GM12878 (cell line): ENCODE measurements around the gene BICRAL.

Experiments used
- BRCA1 ChIP-seq: IDR thresholded peaks from 2 replicates; pipeline ENCODE4 v1.6.1; 2011; ENCODE audit warnings: low read depth, low read length, improper control_type of control experiment
- CTCF ChIP-seq, 3 experiments: IDR thresholded peaks in 2 of 3; conservative IDR thresholded peaks in 1 of 3; 2 replicates each; pipeline ENCODE4 v1.5.1; 2011; ENCODE audit warnings: low read depth in 3 of 3, low read length in 3 of 3, mild to moderate bottlenecking in 3 of 3, control low read depth in 2 of 3, moderate library complexity in 2 of 3, inconsistent platforms in 1 of 3, mixed read lengths in 1 of 3; ENCODE audit not compliant: control insufficient read depth in 2 of 3, insufficient read depth in 1 of 3; ENCODE audit errors: extremely low read depth in 1 of 3
- EZH2 ChIP-seq: IDR thresholded peaks from 2 replicates; pipeline ENCODE4 v1.6.1; 2012; ENCODE audit warnings: low read depth, mild to moderate bottlenecking, control low read depth, inconsistent platforms, low read length, borderline replicate concordance; ENCODE audit not compliant: control insufficient read depth
- GABPA ChIP-seq: IDR thresholded peaks from 2 replicates; pipeline ENCODE4 v1.6.1; 2014; ENCODE audit warnings: antibody characterized with exemption, low read depth, mild to moderate bottlenecking, inconsistent platforms
- IRF4 ChIP-seq: IDR thresholded peaks from 2 replicates; pipeline ENCODE4 v1.6.1; 2011; ENCODE audit warnings: low read depth, low read length
- POLR2AphosphoS5 ChIP-seq: IDR thresholded peaks from 2 replicates; pipeline ENCODE4 v1.6.1; 2011; ENCODE audit warnings: mild to moderate bottlenecking, low read length, inconsistent platforms
- RBBP5 ChIP-seq: fragments of 200-600 bp; sonication (generic); conservative IDR thresholded peaks from 2 replicates; pipeline ENCODE4 v1.6.1; 2016
- SMARCA5 ChIP-seq: fragments of 450-650 bp; IDR thresholded peaks from 2 replicates; pipeline ENCODE4 v1.6.1; 2017; ENCODE audit warnings: mild to moderate bottlenecking
- USF2 ChIP-seq: IDR thresholded peaks from 2 replicates; pipeline ENCODE4 v1.6.1; 2011; ENCODE audit warnings: low read depth, low read length, improper control_type of control experiment, borderline replicate concordance
- ZBTB33 ChIP-seq: fragments of 450-650 bp; IDR thresholded peaks from 2 replicates; pipeline ENCODE4 v1.6.1; 2017; ENCODE audit warnings: mild to moderate bottlenecking
- TF ChIP-seq, protein P1 (sequence below): IDR thresholded peaks from 2 replicates; pipeline ENCODE4 v1.6.1; 2012; ENCODE audit warnings: low read depth, low read length, improper control_type of control experiment
- TF ChIP-seq, protein P2 (sequence below): fragments of 450-650 bp; formaldehyde crosslinking; IDR thresholded peaks from 2 replicates; pipeline ENCODE4 v1.4.0; 2020; ENCODE audit warnings: mild to moderate bottlenecking, moderate library complexity
- TF ChIP-seq, protein P3 (sequence below): IDR thresholded peaks from 2 replicates; pipeline ENCODE4 v1.6.1; 2012; ENCODE audit warnings: mild to moderate bottlenecking, low read depth, low read length
- TF ChIP-seq, protein P4 (sequence below): fragments of 450-650 bp; IDR thresholded peaks from 2 replicates; pipeline ENCODE4 v1.6.1; 2016; ENCODE audit warnings: mild to moderate bottlenecking

DNA sequence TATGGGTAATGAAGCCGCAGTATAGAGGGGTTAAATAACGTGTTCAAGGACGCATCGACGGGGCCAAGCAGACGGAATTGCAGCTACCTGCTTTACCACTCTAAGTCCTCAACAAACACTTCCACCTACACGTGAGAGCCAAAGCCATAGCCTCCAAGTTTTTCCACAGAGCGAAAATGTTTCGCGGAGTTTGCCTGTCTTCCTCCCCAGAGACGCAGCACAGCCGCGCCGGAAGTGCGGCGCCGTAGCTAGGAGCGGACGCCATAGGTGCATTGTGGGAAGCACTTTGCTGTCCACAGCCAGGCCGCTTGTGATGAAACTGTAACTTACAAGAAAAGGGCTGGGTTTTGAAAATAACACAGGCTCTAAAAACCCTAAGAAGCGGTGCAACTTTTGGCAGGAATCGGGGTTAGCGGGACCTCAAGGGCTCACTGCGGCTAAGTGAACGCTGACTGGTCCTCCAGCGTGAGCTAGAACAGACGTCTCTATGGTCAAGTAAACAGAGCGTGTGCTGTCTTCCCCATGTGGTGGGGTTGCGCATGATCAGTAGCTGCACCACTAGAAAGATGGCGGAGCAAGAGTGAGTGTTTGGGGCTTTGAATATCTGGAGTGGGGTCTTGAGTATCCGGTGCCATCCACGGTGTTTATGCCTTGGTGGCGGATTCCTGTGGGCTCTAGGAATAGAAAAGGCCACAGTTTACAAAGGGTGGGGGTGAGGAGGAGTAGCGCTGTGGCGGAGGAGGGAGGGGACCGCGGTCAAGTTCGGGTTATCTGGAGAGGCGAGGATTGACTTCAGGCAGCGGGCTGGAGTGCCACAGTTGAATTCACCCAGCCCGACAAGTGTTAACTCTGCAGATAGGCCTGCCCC lies 97.8 kb downstream of the BICRAL start, which contains the start of gene RPL7L1:
- TF ChIP-seq POLR2AphosphoS5 = peak; percentile 99
- TF ChIP-seq, protein P1, sequence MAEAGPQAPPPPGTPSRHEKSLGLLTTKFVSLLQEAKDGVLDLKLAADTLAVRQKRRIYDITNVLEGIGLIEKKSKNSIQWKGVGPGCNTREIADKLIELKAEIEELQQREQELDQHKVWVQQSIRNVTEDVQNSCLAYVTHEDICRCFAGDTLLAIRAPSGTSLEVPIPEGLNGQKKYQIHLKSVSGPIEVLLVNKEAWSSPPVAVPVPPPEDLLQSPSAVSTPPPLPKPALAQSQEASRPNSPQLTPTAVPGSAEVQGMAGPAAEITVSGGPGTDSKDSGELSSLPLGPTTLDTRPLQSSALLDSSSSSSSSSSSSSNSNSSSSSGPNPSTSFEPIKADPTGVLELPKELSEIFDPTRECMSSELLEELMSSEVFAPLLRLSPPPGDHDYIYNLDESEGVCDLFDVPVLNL = no peak
- TF ChIP-seq, protein P2, sequence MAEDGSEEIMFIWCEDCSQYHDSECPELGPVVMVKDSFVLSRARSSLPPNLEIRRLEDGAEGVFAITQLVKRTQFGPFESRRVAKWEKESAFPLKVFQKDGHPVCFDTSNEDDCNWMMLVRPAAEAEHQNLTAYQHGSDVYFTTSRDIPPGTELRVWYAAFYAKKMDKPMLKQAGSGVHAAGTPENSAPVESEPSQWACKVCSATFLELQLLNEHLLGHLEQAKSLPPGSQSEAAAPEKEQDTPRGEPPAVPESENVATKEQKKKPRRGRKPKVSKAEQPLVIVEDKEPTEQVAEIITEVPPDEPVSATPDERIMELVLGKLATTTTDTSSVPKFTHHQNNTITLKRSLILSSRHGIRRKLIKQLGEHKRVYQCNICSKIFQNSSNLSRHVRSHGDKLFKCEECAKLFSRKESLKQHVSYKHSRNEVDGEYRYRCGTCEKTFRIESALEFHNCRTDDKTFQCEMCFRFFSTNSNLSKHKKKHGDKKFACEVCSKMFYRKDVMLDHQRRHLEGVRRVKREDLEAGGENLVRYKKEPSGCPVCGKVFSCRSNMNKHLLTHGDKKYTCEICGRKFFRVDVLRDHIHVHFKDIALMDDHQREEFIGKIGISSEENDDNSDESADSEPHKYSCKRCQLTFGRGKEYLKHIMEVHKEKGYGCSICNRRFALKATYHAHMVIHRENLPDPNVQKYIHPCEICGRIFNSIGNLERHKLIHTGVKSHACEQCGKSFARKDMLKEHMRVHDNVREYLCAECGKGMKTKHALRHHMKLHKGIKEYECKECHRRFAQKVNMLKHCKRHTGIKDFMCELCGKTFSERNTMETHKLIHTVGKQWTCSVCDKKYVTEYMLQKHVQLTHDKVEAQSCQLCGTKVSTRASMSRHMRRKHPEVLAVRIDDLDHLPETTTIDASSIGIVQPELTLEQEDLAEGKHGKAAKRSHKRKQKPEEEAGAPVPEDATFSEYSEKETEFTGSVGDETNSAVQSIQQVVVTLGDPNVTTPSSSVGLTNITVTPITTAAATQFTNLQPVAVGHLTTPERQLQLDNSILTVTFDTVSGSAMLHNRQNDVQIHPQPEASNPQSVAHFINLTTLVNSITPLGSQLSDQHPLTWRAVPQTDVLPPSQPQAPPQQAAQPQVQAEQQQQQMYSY (CRISPR knock-in tag) = no peak
- peak; percentile 46; the same call in 1 of the 2 replicates for TF ChIP-seq SMARCA5
- peak; percentile 43; the same call in 1 of the 2 replicates for TF ChIP-seq USF2
- no peak for TF ChIP-seq EZH2
- TF ChIP-seq, protein P3, sequence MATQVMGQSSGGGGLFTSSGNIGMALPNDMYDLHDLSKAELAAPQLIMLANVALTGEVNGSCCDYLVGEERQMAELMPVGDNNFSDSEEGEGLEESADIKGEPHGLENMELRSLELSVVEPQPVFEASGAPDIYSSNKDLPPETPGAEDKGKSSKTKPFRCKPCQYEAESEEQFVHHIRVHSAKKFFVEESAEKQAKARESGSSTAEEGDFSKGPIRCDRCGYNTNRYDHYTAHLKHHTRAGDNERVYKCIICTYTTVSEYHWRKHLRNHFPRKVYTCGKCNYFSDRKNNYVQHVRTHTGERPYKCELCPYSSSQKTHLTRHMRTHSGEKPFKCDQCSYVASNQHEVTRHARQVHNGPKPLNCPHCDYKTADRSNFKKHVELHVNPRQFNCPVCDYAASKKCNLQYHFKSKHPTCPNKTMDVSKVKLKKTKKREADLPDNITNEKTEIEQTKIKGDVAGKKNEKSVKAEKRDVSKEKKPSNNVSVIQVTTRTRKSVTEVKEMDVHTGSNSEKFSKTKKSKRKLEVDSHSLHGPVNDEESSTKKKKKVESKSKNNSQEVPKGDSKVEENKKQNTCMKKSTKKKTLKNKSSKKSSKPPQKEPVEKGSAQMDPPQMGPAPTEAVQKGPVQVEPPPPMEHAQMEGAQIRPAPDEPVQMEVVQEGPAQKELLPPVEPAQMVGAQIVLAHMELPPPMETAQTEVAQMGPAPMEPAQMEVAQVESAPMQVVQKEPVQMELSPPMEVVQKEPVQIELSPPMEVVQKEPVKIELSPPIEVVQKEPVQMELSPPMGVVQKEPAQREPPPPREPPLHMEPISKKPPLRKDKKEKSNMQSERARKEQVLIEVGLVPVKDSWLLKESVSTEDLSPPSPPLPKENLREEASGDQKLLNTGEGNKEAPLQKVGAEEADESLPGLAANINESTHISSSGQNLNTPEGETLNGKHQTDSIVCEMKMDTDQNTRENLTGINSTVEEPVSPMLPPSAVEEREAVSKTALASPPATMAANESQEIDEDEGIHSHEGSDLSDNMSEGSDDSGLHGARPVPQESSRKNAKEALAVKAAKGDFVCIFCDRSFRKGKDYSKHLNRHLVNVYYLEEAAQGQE = 0 out of 2 replicates have a peak, but pooled peaks have one; percentile 21
- TF ChIP-seq CTCF (IDR thresholded peaks at IDR 0.05 in 2 of 3, conservative IDR thresholded peaks at IDR 0.05 in 1 of 3; ENCODE audit: control insufficient read depth in 2 of 3, extremely low read depth in 1 of 3, insufficient read depth in 1 of 3, low read depth in 3 of 3, low read length in 3 of 3) = 0 out of 6 replicates have a peak, but pooled peaks of 1 of the 3 experiments have one; percentile 2
- TF ChIP-seq GABPA = peak; percentile 88
- TF ChIP-seq, protein P4, sequence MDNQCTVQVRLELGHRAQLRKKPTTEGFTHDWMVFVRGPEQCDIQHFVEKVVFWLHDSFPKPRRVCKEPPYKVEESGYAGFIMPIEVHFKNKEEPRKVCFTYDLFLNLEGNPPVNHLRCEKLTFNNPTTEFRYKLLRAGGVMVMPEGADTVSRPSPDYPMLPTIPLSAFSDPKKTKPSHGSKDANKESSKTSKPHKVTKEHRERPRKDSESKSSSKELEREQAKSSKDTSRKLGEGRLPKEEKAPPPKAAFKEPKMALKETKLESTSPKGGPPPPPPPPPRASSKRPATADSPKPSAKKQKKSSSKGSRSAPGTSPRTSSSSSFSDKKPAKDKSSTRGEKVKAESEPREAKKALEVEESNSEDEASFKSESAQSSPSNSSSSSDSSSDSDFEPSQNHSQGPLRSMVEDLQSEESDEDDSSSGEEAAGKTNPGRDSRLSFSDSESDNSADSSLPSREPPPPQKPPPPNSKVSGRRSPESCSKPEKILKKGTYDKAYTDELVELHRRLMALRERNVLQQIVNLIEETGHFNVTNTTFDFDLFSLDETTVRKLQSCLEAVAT = peak; percentile 38; the same call in 1 of the 2 replicates
- TF ChIP-seq ZBTB33 = no peak
- peak; percentile 95 for TF ChIP-seq RBBP5
- no peak for TF ChIP-seq IRF4
- no peak for TF ChIP-seq BRCA1
